Embryonic facial prominence (tissue), 1 donor: ENCODE measurements around the gene KRTAP10-4.
"Not testable (repeated sequence)": the region's sequence is repeated elsewhere in the genome, so short reads cannot be mapped to it uniquely, and the experiment has no call there.

Source experiments
- DNase-seq: peaks from one replicate; pipeline ENCODE4 v3.0.0-alpha.2; 2016; ENCODE audit errors: extremely low spot score

The KRTAP10-4 gene

DNA sequence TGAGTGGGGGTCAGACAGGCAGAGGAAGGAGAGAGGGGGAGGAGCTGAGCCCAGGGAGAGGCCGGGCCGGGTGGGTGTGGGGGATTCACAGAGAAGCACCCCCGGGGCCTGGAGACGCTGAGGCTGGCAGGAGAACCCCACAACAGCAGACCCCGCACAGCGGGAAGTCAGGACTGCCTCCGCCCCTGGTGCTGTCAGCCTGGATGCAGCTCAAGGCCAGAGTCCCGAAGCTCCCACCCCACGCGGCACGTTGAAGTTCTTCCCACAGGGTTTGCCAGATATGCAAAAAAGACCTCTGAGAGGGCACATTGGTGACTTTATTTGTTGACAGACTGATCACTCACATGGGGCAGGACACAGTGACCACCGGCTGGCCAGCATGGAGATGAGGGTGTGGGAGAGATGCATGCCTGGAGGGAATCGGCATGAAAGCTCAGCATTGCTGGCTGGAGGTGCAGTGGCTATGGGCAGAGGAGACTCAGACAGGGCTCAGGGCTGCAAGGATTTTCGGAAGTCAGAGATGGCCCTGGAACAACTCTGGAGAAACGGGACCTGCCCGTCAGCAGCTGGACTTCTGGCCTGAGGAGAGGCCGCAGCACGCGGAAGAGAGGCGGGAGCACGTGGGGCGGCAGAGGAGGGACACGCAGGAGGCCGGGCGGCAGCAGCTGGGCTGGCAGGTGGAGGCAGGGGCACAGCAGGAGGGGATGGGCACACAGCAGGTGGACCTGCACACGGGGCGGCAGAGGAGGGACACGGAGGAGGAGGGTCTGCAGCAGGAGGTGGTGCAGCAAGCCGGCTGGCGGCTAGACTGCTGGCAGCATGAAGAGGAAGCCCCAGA, 15.8 kb upstream of the KRTAP10-4 start:
- no peak for DNase-seq

DNA sequence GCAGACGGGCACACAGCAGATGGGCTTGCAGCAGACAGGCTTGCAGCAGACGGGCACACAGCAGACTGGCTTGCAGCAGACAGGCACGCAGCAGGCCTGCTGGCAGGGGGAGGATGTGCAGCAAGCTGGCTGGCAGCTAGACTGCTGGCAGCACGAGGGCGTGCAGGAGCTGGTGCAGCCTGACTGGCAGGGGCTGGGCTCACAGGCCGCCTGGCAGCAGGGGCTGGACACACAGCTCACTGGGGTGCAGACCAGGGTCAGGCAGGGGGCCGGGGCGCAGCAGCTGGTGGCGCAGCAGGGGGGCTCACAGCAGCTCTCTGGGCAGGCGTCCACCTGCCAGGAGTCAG, 15.2 kb upstream of the KRTAP10-4 start:
- DNase-seq = not testable (repeated sequence)

DNA sequence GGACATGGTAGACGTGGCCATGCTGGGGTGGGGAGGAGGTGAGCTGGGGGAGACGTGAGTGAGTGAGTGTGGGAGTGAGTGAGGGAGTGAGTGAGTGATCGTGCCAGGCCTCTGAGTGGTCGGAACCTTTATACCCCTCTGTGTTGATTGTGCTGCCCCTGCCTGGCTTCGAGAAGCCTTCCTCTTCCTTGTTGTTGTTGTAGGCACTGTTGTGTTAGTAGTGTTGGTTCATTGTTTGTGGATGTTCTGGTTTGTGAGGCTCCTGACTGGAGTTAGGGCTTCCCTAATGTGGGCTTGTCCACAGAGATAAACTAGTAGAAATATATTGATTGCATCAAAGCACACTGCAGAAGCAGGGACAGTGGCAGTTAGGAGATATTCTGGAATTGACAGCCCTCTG, 14.8 kb upstream of the KRTAP10-4 start, which contains the start of gene KRTAP10-3:
KRTAP10-3 (minus strand) TSS at position 101 of the 400 bp plus-strand sequence; CDS start at position 21, 80 bp downstream.
- DNase-seq = no peak

DNA sequence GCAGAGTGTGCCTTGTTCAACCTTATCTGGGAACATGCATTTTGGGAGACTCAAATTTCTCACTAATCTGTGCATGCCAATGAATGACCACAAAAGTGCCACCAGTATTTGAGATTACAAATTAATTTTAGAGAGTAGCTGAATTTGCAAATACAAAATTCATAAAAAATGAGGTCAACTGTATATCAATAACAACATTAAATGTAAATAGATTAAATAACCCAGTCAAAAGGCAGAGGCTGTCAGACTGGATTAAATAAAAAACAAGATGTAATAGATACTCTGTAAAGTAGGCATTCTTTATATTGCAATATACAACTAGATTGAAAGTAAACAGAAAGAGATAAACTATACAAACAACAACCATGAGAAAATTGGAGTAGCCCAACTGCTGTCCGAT, 9.4 kb upstream of the KRTAP10-4 start:
- DNase-seq = no peak

DNA sequence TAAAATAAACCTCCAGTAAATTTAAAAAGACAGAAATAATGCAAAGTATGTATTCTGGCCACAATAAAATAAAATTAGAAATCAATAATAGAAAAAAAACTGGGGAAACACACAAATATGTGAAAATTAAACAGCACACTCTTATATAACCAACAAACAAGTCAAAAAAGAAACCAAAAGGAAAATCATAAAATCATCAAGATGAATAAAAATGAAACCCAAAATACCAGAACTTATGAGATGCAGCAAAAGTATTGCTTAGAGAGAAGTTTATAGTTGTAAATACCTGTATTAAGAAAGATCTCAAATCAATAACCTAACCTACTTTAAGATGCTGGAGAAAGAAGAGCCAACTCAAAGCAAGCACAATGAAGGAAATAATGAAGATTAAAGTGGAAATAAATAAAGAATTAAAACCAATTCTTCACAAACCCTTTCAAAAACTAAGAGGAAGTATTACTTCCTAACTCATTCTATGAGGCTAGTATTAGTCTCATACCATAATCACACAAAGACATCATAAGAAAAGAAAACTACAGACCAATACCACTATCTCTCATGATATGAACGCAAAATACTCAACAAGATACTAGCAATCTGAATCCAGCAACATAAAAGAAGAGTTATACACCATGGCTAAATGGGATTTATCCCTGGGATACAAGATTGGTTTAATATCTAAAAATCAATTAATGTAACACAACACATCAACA, 8.5 kb upstream of the KRTAP10-4 start:
- no peak for DNase-seq

DNA sequence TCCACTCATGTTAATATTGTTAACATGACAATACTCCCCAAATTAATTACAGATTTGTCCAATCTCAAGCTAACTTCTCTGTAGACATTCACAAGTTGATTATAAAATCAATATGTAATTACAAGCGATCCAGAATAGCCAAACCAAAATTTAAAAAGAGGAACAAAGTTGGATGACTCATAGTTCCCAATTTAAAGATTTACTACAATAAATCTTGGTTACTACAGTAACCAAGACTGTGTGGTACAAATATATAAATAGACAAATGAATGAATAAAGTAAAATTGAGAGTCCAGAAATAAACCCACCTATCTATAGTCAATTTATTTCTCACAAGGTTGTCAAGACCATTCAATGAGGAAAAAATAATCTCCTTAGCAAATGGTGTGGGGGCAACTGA, 7.1 kb upstream of the KRTAP10-4 start:
- DNase-seq = no peak

DNA sequence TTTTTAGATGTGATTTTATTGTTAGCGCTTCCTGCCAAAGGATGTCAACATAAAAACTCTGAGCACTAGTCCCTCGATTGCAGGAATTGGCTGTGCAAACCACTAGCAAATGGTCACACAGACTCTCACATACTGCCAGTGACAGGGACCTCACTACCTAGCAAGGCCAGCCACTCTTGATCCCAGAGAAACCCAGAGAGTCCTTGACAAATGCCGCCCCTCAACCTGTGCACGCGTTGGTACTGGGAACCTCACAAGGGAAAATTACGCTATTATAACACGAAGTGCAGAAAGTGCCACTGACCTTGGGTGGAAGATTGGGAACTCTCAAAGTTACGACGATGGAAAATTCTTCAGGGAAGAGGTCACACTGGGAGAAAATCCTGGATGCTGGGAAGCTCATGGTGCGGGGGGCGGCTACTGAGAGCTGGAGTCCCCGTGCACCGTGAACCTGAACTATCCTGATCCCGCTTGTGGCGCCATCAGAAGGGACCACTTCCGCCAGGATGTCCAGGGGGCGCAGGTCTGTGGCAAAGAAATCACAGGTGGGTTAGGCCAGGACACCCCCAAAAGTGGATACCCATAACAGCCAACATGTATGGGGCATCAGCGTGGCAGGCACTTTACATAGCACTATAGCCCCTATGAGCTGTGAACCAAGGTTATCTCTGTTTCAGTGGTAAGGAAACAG, 5.9 kb upstream of the KRTAP10-4 start:
- no peak for DNase-seq

DNA sequence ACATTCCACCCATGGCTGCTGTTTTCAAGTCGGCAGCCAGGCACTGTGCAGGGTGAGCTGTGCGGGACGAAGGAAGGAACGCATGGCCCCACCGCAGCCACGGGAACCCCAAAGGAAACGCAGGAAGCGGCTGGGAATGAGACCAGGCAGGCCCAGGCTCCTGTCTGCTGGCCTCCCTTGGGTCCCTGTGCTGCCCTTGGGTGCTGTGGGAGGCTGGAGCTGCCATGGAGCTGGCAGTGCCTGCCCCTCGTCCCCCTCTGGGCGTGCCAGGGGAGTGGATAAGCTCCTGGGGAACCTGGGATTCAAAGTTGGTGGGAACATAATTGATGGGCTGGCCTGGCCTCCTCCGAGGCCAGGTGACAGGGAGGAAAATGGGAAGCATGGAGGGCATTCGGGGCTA, 5.3 kb upstream of the KRTAP10-4 start:
- no peak for DNase-seq

DNA sequence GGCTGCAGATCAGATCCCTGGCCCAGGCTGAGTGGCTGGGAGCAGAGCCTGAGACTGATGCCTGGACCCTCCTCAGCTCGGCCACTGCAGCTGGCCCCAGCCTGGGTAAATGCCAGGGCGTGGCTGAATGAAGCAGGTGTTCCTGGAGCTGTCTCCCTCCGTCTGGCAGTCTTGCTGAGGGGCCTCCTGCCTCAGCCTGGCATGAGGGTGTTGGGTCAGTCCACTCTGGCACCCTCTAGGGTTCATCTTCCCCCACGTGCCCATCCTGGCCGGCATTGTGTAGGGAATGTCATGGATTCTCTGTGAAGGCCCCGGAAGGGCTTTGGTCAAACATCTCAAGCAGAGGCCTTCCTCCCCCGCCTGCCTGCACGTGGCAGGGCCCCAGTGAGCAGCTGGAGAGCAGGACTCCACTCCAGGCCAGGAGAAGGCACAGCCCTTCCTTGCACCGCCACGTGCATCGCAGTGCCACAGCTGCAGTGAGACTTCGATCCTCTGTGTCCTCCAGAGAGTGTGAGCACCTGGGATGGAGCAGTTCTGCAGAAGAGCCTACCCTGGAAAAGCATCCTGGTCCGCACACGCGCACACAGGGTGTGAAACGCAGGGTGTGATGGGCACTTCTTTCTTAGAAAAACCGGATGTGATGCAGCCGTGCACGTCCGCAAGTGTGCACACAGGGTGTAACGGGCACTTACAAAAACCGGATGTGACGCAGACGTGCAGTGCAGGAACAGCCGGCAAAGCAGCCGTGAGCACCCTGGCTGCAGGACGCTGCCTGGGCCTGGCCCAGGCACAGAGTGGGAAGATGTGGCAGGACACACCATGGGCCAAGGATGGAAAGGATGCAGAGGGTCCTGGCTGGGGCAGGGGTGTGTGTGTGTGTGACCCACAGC, 4.6 kb upstream of the KRTAP10-4 start:
- no peak for DNase-seq

DNA sequence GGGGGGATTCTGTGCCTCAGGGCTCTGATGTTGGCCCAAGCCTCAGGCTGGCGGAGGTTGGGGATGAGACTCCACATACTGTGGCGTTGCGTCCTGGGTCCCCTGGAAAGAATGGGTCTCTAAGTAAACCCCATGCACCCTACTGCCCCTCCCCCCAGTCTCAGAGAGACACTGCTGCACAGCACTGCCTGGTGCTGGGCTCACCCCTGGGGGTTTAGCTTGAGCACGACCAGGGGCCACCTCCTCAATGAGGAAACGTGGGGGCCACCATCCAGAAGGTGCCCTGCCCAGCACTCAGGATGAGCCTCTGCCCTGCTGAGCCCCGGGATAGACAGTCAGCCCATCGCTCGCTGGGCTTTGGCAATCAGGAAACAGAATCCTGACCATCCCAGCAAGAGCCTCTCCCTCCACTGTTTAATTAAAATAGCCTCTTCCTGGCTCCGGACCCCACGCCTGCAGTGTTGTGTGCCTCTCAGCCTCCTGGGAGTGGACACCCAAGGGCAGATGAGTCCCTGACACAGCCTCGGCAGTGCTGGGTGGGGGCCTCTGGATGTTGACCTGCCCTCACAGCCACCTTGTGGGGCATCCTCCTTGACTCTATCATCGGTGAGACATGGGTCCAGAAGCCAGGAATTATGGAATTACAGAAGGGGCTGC, 3.5 kb upstream of the KRTAP10-4 start:
- no peak for DNase-seq

DNA sequence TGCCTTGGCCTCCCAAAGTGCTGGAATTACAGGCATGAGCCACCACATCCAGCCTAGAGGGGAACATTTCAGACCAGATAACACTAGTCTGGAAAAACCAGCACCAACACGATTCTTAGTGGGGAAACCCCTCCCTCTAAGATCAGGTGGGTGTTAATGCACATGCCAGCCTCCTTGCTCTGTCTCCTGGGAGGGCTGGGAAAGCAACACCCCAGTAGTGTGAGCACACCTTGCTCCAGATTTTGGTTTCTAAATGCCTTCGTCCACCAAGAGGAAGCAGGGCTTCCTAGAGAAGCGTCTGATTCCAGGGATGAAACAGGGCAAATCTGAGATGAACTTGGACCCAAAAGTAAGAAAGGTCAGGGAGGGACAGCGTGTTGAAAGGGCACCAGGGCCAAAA, 2.2 kb upstream of the KRTAP10-4 start:
- DNase-seq = no peak

DNA sequence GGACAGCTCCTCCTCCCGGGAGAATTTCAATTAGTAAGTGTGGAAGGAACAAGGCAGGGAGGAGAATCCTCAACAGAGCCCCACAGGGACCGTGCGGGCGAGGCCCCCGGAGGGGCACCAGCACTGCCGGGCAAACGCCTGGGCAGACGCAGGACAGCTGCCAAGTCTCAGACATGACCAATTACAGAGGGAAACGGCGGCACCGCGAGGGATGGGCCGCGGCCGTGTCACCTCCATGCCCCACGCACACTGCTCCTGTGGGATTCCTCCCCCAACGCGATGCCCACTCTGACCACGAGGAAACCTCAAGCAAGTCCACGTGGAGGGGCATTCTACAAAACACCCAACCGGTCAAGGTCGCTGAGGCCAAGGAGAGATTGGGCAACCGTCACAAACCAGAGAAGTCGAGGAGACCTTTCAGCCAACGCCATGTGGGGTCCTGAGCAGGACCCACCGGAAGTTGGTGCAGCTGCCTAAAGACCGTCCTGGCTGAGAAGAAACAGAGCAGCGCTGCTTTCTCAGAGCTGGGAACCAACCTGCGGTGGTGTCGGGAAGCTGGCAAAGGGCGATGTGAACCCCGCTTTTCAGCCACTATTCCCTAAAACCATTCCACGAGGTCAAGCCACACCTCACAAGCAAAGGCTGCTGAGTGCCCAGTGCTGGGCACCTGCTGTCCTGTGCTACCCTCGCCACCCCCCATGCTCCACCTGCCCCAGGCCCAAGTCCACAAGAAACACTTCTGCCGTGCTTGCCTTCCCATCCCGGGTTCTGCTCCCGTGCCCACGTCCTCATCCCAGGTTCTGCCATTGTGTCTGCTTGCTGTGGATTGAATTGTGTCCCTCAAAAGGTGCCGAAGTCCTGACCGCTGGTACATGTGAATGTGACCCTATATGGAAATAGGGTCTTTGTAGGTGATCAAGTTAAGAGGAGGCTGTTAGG, 1.4 kb upstream of the KRTAP10-4 start:
- no peak for DNase-seq

DNA sequence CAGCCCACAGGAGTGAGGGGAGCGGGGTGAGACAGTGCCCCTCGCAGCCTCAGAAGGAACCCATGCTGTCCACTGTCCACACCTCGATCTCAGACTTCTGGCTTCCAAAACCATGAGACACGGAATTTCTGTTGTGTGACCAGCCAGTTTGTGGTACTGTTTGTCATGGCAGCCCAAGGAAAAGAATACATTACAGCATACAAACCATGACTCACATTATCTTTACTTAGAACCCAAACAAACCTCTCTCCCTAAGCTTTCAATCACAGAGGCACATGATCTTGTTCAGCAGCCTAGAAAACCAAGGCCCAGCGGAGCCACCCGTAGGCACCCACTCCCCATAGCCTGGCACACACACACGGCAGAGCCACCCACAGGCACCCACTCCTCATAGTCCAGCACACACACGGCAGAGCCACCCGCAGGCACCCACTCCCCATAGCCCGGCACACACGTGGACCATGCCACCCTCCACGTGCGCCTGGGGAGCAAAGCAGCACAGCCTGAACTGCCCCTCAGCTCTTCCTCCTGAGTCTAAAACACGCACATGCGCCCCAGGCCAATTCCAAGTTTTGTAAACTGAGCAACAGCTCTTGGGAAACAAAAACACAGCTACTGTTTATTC, 458 bp upstream of the KRTAP10-4 start:
- DNase-seq = no peak

DNA sequence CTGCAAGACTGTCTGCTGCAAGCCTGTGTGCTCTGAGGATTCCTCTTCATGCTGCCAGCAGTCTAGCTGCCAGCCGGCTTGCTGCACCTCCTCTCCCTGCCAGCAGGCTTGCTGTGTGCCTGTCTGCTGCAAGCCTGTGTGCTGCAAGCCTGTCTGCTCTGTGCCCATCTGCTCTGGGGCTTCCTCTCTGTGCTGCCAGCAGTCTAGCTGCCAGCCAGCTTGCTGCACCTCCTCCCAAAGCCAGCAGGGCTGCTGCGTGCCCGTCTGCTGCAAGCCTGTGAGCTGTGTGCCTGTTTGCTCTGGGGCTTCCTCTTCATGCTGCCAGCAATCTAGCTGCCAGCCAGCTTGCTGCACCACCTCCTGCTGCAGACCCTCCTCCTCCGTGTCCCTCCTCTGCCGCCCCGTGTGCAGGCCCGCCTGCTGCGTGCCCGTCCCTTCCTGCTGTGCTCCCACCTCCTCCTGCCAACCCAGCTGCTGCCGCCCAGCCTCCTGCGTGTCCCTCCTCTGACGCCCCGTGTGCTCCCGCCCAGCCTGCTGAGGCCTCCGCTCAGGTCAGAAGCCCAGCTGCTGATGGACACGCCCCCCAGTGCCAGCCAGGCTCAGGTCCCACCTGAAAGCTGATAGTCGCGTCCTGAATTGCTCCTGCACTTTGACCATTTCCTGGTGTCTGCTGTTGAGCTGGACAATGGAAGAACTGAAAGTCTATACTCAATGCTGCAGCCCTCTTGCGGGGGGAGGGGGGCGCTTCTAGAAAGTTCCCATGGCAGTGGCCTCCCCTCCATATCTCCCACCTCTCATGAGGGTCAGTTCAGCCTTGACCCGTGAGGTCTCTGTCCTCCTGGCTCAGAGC, 1.2 kb downstream of the KRTAP10-4 start:
- DNase-seq = no peak

DNA sequence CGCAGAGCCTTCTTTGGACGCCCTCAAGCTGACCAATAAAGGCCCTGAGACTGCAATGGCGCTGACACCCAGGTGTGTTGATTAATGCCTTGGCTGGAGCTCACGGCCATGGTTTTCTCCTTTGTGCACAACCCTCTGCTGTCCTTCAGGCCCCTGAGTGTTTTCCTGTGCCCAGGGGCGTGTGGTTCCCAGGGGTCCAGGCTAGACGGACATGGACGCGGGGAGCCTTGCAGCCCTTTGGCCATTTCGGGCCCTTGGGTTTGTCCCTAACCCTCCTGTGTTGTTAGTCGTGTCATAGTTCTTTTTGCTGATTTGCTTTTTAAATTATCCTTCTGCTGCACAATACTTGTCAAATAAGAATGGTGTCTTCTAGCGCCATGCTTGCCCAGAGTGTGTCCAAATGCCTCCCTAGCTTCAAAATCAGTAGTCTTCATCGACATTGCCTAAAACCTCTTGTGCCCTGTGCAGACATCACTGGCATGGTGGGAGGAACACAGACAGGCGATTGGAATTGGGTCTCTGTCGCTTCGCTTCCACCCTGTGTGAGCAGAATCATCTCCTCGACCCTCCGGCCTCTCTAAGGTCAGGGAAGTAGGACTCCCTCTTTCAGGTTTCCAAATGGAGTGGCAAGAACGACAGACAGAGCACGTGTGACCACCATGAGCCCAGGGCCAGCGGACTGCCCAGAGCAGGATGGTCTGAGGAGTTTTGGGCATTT, 1.9 kb downstream of the KRTAP10-4 start:
- no peak for DNase-seq

DNA sequence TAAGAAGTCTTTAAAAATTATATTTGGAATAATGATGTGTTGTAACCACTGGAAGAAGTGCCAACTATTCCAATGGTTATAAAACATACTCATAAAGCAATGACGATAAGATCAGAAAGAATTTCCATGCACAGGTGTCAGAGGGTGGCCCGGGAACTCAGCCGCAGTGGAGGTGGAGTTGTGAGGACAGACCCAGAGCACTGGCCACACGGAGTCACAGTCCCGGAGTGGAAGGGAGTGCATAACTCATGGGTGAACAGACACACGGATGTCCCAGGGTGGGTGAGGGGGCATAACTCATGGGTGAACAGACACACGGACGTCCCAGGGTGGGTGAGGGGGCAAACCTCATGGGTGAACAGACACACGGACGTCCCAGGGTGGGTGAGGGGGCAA, 2.5 kb downstream of the KRTAP10-4 start:
- DNase-seq = no peak

DNA sequence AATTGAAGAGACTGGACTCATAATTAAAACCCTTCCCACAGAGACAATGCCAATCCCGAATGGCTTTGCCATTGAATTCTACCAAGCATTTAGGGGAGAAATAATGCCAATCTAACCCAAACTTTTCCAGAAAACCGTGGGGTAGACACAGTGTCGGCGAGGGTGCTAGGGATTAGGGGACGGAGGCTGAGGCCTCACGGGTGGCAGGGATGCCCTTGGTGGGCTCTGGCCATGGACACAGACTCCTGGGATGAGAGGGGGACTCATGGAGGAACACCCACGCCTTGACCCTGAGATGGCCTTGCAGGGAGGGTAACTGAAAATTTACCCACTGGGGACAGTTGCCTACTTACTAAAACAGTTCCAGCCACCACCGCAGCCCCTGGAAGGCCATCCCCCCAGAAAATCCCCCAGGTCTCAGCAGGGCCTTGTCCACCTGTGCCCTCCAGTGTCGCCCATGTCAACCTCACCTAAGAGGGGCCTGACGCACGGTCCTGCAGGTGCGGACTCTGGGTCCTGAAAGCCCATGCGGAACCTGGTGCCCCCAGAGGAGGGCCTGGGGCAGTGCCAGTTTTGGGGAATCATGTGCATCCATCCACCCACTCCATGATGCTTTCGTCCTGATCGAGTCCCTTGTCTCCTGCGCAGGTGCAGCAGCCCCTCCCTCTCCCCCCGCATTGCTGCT, 5.0 kb downstream of the KRTAP10-4 start:
- DNase-seq = no peak
